ENCODE data around the gene C1QTNF4.

GRCh38 chr11:47605921-47606320 lies 11.7 kb upstream of the C1QTNF4 start:
- TF ChIP-seq, protein P1, sequence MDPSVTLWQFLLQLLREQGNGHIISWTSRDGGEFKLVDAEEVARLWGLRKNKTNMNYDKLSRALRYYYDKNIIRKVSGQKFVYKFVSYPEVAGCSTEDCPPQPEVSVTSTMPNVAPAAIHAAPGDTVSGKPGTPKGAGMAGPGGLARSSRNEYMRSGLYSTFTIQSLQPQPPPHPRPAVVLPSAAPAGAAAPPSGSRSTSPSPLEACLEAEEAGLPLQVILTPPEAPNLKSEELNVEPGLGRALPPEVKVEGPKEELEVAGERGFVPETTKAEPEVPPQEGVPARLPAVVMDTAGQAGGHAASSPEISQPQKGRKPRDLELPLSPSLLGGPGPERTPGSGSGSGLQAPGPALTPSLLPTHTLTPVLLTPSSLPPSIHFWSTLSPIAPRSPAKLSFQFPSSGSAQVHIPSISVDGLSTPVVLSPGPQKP (IDR thresholded peaks at IDR 0.05; ENCODE audit: borderline replicate concordance, low read depth, low read length) = no peak
- TF ChIP-seq, protein P2, sequence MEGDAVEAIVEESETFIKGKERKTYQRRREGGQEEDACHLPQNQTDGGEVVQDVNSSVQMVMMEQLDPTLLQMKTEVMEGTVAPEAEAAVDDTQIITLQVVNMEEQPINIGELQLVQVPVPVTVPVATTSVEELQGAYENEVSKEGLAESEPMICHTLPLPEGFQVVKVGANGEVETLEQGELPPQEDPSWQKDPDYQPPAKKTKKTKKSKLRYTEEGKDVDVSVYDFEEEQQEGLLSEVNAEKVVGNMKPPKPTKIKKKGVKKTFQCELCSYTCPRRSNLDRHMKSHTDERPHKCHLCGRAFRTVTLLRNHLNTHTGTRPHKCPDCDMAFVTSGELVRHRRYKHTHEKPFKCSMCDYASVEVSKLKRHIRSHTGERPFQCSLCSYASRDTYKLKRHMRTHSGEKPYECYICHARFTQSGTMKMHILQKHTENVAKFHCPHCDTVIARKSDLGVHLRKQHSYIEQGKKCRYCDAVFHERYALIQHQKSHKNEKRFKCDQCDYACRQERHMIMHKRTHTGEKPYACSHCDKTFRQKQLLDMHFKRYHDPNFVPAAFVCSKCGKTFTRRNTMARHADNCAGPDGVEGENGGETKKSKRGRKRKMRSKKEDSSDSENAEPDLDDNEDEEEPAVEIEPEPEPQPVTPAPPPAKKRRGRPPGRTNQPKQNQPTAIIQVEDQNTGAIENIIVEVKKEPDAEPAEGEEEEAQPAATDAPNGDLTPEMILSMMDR (conservative IDR thresholded peaks at IDR 0.05; ENCODE audit: low read depth, low read length) = no peak
- TF ChIP-seq POLR2A (IDR thresholded peaks at IDR 0.05; ENCODE audit: low read depth, low read length) (no peak), RAD21 (IDR thresholded peaks at IDR 0.05; ENCODE audit: low read length) (no peak), CHD1 (IDR thresholded peaks at IDR 0.05; ENCODE audit: low read depth, low read length) (no peak), CEBPB (IDR thresholded peaks at IDR 0.05; ENCODE audit: low read depth, low read length) (no peak)
